GM13976 (cell line): ENCODE data around the gene WDR3.
"Not testable (repeated sequence)": the region's sequence is repeated elsewhere in the genome, so short reads cannot be mapped to it uniquely, and the experiment has no call there.

ENCODE experiments used
- DNase-seq: peaks from one replicate; pipeline ENCODE4 v3.0.0; 2012; ENCODE audit warnings: low spot score
- in situ Hi-C: fragments of 300-500 bp; cut with MboI; formaldehyde crosslinking; loops from one replicate; pipeline ENCODE4 v1.12.0; 2022; ENCODE audit warnings: low sequenced_read_pairs, mixed read lengths, inconsistent platforms; ENCODE audit not compliant: unreplicated experiment
- TF ChIP-seq, protein P1 (sequence below): IDR thresholded peaks from 2 replicates; pipeline ENCODE4 v1.5.1; 2012; ENCODE audit warnings: borderline replicate concordance, mild to moderate bottlenecking; ENCODE audit not compliant: insufficient read depth; ENCODE audit errors: extremely low read depth, missing control alignments, control extremely low read depth

The WDR3 gene

DNA sequence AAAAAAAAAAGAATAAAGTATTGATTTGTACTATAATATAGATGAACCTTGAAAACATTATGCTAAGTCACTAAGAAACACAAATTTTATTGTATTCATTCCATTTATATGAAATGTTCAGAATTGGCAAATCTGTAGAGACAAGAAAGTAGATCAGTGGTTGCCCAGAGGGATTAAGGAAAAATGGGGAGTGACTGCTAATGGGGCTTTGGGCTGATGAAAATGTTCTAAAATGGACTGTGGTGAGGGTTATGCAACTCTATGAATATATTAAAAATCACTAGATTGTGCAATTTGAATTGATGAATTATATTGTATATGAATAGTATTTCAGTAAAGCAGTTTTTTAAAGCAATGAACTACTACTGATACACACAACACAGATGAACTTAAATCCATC, 10.2 kb upstream of the WDR3 start:
- no peak for DNase-seq
- in situ Hi-C loops, result no loop called here
- TF ChIP-seq, protein P1, sequence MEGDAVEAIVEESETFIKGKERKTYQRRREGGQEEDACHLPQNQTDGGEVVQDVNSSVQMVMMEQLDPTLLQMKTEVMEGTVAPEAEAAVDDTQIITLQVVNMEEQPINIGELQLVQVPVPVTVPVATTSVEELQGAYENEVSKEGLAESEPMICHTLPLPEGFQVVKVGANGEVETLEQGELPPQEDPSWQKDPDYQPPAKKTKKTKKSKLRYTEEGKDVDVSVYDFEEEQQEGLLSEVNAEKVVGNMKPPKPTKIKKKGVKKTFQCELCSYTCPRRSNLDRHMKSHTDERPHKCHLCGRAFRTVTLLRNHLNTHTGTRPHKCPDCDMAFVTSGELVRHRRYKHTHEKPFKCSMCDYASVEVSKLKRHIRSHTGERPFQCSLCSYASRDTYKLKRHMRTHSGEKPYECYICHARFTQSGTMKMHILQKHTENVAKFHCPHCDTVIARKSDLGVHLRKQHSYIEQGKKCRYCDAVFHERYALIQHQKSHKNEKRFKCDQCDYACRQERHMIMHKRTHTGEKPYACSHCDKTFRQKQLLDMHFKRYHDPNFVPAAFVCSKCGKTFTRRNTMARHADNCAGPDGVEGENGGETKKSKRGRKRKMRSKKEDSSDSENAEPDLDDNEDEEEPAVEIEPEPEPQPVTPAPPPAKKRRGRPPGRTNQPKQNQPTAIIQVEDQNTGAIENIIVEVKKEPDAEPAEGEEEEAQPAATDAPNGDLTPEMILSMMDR, result no peak

DNA sequence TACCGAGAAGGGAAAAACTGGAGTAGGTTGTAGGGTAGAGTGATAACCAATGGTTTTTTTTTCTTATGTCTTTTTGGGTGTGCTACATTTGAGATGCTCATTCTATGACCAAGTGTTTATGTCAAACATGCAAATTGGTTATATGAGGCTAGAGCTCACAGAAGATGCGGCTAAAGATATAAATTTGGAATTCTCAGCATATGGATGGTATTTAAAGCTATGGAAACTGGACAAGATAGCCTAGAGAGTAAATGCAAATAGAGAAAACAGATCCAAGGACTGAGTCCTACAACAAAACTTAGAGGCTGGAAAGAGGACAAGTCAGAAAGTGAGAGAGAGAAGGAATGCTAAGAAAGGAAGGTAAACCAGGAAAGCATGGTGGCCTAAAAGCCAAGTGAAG, 7.5 kb upstream of the WDR3 start:
- TF ChIP-seq, protein P1, result no peak
- DNase-seq, result no peak
- in situ Hi-C loops, result no loop called here

DNA sequence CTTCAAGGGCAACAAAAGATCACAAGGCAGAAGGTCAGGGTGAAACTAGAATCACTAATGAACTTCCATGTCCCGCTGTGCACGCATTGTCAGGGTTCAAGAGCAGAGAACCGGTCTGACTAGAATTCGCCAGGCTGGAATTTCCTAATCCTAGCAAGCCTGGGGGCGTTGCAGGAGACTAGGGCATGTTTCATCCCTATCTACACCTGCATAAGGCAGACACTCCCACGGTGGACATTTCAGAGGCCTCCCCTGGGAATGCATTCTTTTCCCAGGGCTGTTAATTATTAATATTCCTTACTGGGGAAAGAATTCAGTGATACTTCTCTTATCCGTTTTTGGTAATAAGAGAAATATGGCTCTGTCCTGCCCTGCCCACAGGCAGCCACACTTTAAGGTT, 6.8 kb upstream of the WDR3 start:
- in situ Hi-C loops, DNase-seq: not testable (repeated sequence)

DNA sequence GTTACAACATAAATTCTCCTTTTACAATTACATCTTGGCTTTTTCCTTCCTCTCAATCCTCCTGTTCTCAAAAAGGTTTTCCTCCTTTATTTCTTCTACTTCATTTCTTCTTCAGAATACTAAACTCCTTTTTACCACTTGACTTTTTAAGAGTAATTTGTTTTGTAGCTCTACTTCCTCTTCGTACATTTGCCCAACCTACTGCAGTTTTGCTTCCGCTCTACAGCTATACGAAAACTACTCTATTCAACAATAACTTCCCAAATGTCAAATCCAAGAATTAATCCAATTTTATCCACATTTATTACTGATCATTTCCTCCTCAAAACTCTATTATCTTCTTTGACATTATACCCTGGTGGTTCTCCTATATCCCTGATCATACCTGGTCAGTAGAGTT, 3.6 kb upstream of the WDR3 start:
- in situ Hi-C loops, result no loop called here
- DNase-seq, result no peak
- TF ChIP-seq, protein P1, result no peak

DNA sequence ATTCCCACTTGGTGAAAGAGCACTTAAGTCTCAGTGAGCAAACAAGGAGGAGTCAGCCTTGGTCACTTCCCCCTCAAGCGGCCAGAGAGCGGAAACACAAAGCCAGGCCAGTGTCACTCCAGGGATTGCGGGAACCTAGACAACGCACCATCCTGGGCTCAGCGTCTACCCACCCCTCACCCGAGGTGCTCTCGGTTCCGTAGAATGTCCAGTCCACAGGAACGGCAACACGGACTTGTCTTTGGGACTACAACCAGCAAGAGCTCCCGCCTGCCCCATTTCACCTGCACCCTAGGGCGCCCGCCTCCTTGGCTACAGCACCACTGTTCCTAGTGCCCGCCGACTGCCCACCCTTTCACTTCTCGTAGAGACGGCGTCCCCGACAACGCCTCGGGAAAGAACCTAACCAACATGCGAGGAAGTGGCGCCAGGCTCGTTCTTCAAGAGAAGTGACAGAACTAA, 627 bp upstream of the WDR3 start:
- DNase-seq, result peak; percentile 41
- in situ Hi-C loops, result no loop called here
- TF ChIP-seq, protein P1, result no peak

DNA sequence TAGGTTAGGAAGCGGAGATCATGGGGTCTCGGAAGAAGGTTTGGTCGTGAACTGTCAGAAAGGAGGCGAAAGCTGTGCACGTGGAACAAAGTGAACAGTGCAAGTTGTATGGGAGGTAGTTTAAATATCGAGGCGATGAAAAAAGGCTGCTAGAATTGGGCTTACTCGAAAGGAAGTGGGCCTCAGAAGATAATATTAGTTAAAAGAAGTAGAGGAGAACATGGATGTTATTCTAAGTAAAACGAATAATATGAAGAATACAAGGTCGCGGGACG, 571 bp downstream of the WDR3 start:
- TF ChIP-seq, protein P1, result no peak
- in situ Hi-C loops, result no loop called here
- no peak for DNase-seq

DNA sequence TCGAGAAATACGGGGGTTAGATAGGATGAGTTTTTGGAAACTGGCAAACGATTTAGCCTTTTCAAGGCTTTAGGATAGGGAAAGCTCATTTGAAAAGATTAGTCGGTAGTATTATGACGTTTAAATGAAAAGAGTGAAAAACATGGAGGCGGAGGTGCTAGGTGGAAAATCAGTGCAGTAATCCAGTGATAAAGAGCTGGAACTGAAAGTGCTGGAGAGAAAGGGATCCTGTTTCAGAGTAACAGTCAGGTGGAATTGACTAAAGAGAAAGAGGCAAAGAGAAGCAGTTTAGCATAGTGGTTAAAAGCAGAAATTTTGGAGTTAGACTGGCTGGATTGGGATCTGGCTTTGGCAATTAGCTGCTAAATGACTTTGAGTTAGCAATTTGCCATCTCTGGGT, 945 bp downstream of the WDR3 start:
- TF ChIP-seq, protein P1, result no peak
- in situ Hi-C loops, result no loop called here
- DNase-seq, result no peak

DNA sequence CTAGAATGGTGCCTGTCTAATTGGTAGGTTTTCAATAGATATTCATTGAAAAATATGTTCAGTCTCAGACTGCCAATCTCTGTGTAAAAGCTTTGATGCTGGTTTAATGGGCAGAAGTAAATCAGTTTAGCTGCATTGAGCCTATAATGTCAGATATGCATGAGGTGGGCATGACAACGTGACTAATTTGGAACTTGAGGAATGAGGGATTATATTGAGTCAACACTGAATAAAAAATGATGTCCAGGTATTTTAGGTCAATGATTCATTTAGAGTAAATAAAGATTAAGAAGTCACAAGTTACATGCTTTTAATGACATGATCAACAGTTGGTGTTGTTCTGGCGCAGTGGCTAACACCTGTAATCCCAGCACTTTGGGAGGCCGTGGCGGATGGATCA, 3.0 kb downstream of the WDR3 start:
- in situ Hi-C loops, result no loop called here
- TF ChIP-seq, protein P1, result no peak
- DNase-seq, result no peak
